Upper lobe of left lung (tissue), 6 donors: ENCODE measurements around the gene MYOG. TPM values are rescaled to one million over a fixed set of nuclear protein-coding genes. Genes with fewer than 3 reads are reported as not detected.

Source experiments
- ATAC-seq, 2 donors: fragments of 200-7000 bp; cut with Tn5 transposase; one replicate each; pipeline ENCODE4 v1.9.1; 2022; ENCODE audit warnings: mild to moderate bottlenecking in 2 of 2, moderate library complexity in 2 of 2; ENCODE audit not compliant: low FRiP score in 2 of 2
- DNase-seq, 2 donors: peaks; one replicate each; pipeline ENCODE4 v3.0.0-alpha.2; 2019 to 2020
- H3K27ac ChIP-seq, 4 donors: fragments of 200-600 bp; sonication (generic); one replicate each; pipeline ENCODE4 v1.5.1; 2016 to 2019
- H3K27me3 ChIP-seq, 4 donors: fragments of 200-600 bp; sonication (generic); one replicate each; pipeline ENCODE4 v1.5.1; 2017 to 2019
- H3K36me3 ChIP-seq, 4 donors: fragments of 200-600 bp; sonication (generic); one replicate each; pipeline ENCODE4 v1.5.1; 2016 to 2019
- H3K4me1 ChIP-seq, 4 donors: fragments of 200-600 bp; sonication (generic); one replicate each; pipeline ENCODE4 v1.5.1; 2018 to 2019
- H3K4me3 ChIP-seq, 4 donors: fragments of 200-600 bp; sonication (generic); one replicate each; pipeline ENCODE4 v1.5.1; 2017 to 2019; ENCODE audit warnings: mild to moderate bottlenecking in 2 of 4, moderate library complexity in 1 of 4
- H3K9me3 ChIP-seq, 4 donors: fragments of 200-600 bp; sonication (generic); one replicate each; pipeline ENCODE4 v1.5.1; 2018 to 2019
- EP300 ChIP-seq, 4 donors: sonication (generic); formaldehyde crosslinking; IDR thresholded peaks; one replicate each; pipeline ENCODE4 v1.5.1; 2017; ENCODE audit warnings: antibody characterized with exemption in 4 of 4, control low read depth in 2 of 4
- POLR2A ChIP-seq, 4 donors: fragments of 450-650 bp; IDR thresholded peaks; one replicate each; pipeline ENCODE4 v1.5.1; 2016 to 2017; ENCODE audit warnings: antibody characterized with exemption in 4 of 4, mild to moderate bottlenecking in 2 of 4
- POLR2AphosphoS5 ChIP-seq, 2 donors: sonication (generic); formaldehyde crosslinking; IDR thresholded peaks; one replicate each; pipeline ENCODE4 v1.5.1; 2017; ENCODE audit warnings: antibody characterized with exemption in 2 of 2
- WGBS, 2 donors: methylation state at CpG; one replicate each; pipeline ENCODE4 v1.1.5; 2017 to 2018; 5-methylcytosine and 5-hydroxymethylcytosine counted together
- total RNA-seq, 6 donors: library from RNA; depleted of rRNA in 4 of 6; stranded (reverse); fragments of >200 nt in 4 of 6; gene quantifications; one replicate each; pipeline versions ENCODE4 v1.1.0 to v1.2.1, GENCODE V29; 2016 to 2021
- TF ChIP-seq, protein P1 (sequence below), 6 experiments: fragments of 450-650 bp in 4 of 6; fragments of 200-600 bp in 2 of 6; sonication (generic) in 2 of 6; IDR thresholded peaks; one replicate each; pipeline ENCODE4 v1.5.1; 2016 to 2019; ENCODE audit warnings: antibody characterized with exemption in 6 of 6
- donor health status: DM: no; HTN: no; CAD: no; lungs with moderate emphysema.
- donor health status: DM: no; HTN: yes; CAD: no; lungs with severe emphysema.

The MYOG gene
- total RNA-seq, 6 donors from 2014 or later: not detected

- H3K27ac ChIP-seq: no peak overlapping the region
- H3K9me3 ChIP-seq: no peaks in the 10 kb centered on the region
- 78 to 93% methylated on average over 2 of the region's 2 CpGs for WGBS, 2 donors
- ATAC-seq (no peak), DNase-seq (no peak)
- H3K36me3 ChIP-seq: no peaks in the 10 kb centered on the region
- H3K4me3 ChIP-seq: no peak overlapping the region
- TF ChIP-seq, protein P1, sequence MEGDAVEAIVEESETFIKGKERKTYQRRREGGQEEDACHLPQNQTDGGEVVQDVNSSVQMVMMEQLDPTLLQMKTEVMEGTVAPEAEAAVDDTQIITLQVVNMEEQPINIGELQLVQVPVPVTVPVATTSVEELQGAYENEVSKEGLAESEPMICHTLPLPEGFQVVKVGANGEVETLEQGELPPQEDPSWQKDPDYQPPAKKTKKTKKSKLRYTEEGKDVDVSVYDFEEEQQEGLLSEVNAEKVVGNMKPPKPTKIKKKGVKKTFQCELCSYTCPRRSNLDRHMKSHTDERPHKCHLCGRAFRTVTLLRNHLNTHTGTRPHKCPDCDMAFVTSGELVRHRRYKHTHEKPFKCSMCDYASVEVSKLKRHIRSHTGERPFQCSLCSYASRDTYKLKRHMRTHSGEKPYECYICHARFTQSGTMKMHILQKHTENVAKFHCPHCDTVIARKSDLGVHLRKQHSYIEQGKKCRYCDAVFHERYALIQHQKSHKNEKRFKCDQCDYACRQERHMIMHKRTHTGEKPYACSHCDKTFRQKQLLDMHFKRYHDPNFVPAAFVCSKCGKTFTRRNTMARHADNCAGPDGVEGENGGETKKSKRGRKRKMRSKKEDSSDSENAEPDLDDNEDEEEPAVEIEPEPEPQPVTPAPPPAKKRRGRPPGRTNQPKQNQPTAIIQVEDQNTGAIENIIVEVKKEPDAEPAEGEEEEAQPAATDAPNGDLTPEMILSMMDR (IDR thresholded peaks at IDR 0.05): no peak
- TF ChIP-seq POLR2A (IDR thresholded peaks at IDR 0.05) (no peak), EP300 (IDR thresholded peaks at IDR 0.05) (no peak)
- H3K27me3 ChIP-seq: peaks cover 0 to 4% (median 0%) of the 10 kb centered on the region in 4 donors
- H3K4me1 ChIP-seq: peaks cover 8 to 9% (median 9%) of the 10 kb centered on the region in 4 donors
Observed at GRCh38 chr1:203122159-203122558, 36.3 kb upstream of the MYOG start.

- 51 to 60% methylated on average over 11 of the region's 11 CpGs for WGBS, 2 donors
- H3K27ac ChIP-seq: no peak overlapping the region
- peaks cover 0 to 4% (median 0%) of the 10 kb centered on the region in 4 donors for H3K27me3 ChIP-seq
- peaks cover 1 to 4% (median 2%) of the 10 kb centered on the region in 4 donors for H3K4me1 ChIP-seq
- no peak for DNase-seq
- H3K4me3 ChIP-seq: no peak overlapping the region
- no peak for ATAC-seq
- no peaks in the 10 kb centered on the region for H3K9me3 ChIP-seq
- H3K36me3 ChIP-seq: no peaks in the 10 kb centered on the region
- TF ChIP-seq POLR2AphosphoS5 (IDR thresholded peaks at IDR 0.05): no peak
Observed at GRCh38 chr1:203121186-203122015, 35.6 kb upstream of the MYOG start.

GRCh38 chr1:203120325-203121153 lies 34.7 kb upstream of the MYOG start:
- 79 to 84% methylated on average over 6 to 7 of the region's 7 CpGs for WGBS, 2 donors
- ATAC-seq: no peak
- no peak for DNase-seq
- Histone ChIP-seq H3K9me3 (no peaks in the 10 kb centered on the region), H3K36me3 (no peaks in the 10 kb centered on the region), H3K4me1 (peaks cover 0 to 3% (median 0%) of the 10 kb centered on the region in 4 donors), H3K27ac (no peak overlapping the region), H3K4me3 (no peak overlapping the region), H3K27me3 (peaks cover 0 to 4% (median 0%) of the 10 kb centered on the region in 4 donors)
- no peak for TF ChIP-seq POLR2A (IDR thresholded peaks at IDR 0.05)
- no peak for TF ChIP-seq EP300 (IDR thresholded peaks at IDR 0.05)
- no peak for TF ChIP-seq POLR2AphosphoS5 (IDR thresholded peaks at IDR 0.05)
- TF ChIP-seq, protein P1 (IDR thresholded peaks at IDR 0.05): no peak

DNA sequence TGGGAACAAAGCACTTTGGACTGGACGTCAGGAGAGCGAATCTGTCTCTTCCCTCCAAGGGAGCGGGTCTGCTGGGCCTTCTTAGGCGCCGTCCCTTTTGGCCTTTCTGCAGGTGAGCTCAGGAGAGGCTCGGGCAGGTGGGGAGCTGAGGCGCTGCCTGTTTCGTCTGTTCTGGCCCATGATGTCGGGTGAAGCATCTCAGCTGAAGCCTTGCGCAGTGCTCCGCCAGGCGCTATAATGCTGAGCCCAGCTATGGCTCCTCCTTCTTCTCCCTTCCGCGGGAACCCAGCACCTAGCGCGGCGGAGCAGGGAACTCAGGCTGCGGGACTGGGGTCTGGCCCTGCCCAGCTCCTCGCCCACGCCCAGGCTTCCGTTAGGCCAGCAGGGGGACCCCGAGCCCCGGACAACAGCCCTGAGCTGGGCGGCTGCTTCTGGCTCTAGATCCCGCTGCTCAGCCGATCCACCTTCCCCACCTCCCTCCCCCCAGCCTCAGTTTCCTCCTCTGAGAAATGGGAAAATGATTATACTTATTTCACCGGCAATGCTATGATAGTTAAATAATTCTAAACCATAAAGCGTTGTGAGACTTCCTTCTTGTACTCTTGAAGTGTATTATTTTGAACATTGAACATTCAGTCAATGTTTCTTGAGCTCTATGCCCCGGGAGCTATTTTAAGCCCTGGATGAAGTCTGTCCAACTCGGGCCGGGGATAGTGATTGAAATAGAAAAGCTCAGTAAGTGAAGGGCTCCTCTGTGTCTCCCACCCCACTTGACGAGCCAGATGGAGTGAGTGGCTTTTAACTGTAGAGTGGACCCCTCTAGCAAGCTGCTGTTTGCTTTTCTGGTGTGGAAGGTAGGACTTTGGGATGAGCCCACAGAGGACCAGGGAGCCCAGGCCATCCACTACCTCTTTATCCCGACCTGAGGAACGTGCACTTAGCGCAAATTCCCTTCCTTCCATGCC lies 32.1 kb upstream of the MYOG start:
- ATAC-seq: peak; percentile 80 to 93
- H3K4me3 ChIP-seq: no peak overlapping the region
- H3K27ac ChIP-seq: no peak overlapping the region
- H3K27me3 ChIP-seq: peaks cover 0 to 4% (median 0%) of the 10 kb centered on the region in 4 donors
- DNase-seq: peak; percentile 69 to 93
- H3K36me3 ChIP-seq: no peaks in the 10 kb centered on the region
- 29% methylated on average over 22 to 33 of the region's 35 CpGs for WGBS, 2 donors
- TF ChIP-seq, protein P1 (IDR thresholded peaks at IDR 0.05): peak; percentile 62 to 84 (median 76)
- TF ChIP-seq POLR2AphosphoS5 (IDR thresholded peaks at IDR 0.05): no peak
- TF ChIP-seq POLR2A (IDR thresholded peaks at IDR 0.05): no peak
- no peaks in the 10 kb centered on the region for H3K9me3 ChIP-seq
- peaks cover 0 to 3% (median 0%) of the 10 kb centered on the region in 4 donors for H3K4me1 ChIP-seq
